Stimulated activated CD8-positive, alpha-beta memory T cell treated with anti-CD3 and anti-CD28 coated beads, Interleukin-12 subunit alpha, Interleukin-12 subunit beta, amount 100 ng/mL, for 1 hour (primary cell): ENCODE measurements around the gene ZMYND15.

ENCODE experiments used
- DNase-seq: peaks from one replicate; pipeline ENCODE4 v3.0.0-alpha.2; 2020; ENCODE audit warnings: low read depth

The ZMYND15 gene

DNA sequence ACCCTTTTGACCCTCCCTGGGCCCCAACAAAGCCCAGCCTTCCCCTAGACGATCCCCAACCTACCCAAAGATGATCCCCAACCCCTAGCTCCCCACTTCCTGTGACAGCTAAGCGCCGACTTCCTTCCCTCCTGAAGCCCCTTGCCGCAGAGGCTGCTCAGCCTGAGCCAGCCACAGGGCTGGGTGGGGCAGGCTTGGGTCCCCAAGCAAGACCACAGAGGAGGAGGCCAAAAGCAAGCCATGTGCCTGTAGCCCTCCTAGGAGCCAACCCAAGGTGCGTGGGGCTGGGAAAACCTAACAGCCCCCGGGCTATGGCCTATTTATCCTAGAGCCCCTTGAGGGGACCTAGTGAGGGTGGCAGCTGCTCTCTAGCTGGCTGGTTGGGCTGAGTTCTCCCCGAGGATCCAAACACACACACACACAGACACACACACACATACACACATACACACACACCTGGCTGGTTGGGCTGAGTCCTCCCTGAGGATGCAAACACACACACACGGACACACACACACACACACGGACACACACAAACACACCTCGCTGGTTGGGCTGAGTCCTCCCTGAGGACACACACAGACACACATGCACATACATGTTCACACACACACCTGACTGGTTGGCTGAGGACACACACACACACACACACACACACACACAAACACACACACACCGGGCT, 24.4 kb upstream of the ZMYND15 start:
- no peak for DNase-seq

DNA sequence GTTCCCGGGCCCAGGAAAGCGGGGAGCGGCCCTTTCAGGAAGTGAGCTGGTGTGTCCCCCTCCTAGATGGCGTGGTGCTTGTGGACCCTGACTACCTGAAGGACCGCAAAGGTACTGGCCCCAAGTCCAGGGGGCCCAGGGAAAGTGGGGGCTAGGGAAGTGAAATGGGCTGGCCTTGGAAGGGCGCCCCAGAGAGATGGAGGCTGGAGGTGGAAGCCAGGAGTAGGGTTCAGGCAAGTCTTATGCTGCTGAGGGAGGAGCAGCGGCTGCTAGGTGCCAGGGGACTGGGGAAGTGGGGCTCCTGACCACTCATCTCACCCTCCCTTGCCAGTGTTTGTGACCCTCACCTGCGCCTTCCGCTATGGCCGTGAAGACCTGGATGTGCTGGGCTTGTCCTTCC, 23.6 kb upstream of the ZMYND15 start:
- no peak for DNase-seq

DNA sequence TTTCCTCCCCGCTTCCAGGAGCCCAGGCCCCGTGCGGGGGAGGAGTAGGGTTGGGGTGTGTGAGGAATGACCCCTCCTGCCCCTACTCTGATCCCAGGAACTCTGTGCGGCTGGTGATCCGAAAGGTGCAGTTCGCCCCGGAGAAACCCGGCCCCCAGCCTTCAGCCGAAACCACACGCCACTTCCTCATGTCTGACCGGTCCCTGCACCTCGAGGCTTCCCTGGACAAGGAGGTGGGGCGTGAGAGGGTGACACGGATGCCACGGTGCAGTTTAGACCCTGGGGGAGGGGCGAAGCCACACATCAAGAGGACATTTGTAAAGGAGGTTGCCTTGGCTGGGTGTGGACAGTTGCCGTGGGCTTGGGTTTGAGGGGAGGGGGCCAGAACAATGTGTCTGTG, 21.8 kb upstream of the ZMYND15 start:
- DNase-seq, result no peak

DNA sequence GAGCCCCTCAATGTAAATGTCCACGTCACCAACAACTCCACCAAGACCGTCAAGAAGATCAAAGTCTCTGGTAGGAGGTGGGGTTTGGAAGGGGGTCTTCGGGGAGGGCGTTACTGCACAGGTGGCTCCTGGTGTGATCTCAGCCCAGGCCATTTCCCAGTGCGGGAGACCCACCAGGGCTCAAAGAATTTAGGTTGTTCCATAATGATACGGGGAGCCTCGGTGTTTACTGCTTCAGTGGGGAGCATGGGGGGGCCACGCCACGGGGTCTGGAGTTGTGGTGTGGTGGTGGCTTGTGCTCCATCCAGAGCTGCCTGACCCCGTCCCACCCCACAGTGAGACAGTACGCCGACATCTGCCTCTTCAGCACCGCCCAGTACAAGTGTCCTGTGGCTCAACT, 21.4 kb upstream of the ZMYND15 start:
- no peak for DNase-seq

DNA sequence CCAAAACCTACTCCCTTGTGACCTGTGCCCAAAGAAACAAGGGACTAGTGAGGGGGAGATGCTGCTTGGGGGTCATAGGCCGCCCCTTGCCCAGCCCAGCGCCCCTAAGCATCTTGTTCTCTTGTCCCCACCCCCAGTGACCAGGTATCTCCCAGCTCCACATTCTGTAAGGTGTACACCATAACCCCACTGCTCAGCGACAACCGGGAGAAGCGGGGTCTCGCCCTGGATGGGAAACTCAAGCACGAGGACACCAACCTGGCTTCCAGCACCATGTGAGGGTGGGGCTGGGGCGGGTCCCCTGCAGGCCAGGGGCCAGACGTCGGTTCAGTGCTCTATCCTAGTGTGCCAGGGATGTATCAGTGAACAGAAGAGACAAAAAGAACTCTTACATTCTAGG, 20.5 kb upstream of the ZMYND15 start:
- no peak for DNase-seq

DNA sequence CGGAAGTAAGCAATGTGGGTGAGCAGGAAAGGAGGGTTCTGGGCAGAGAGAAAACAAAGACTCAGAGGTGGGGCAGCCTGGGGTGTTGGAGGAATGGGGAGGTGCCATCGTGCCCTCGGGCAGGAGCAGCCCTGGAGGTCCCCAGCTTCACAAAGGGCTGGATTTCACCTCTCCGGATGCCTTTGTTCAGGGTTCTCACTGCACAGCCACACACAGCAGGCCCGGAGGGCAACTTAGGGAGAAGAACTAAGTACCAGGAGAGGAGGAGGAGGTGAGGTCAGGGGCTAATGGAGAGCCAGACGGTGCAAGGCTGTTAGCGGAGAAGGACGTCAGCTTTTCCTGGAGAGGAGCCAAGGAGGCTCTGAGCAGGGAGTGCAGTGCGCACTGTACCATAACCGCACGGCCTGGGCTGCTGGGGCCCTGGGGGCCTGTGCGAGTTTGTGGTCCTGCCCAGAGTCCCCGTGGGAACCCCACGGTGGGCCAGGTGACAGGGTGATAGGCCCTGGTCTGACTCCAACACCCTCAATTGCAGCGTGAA, 19.9 kb upstream of the ZMYND15 start:
- no peak for DNase-seq

DNA sequence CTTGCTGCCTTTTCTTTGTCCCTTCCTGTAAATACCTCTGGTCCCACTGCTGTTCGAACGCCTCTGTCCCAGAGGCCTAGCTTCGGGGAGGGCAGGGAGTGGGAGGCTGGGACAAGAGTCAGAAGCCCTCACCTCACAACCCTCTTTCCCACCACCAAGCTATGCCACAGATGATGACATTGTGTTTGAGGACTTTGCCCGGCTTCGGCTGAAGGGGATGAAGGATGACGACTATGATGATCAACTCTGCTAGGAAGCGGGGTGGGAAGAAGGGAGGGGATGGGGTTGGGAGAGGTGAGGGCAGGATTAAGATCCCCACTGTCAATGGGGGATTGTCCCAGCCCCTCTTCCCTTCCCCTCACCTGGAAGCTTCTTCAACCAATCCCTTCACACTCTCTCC, 18.8 kb upstream of the ZMYND15 start:
- no peak for DNase-seq

DNA sequence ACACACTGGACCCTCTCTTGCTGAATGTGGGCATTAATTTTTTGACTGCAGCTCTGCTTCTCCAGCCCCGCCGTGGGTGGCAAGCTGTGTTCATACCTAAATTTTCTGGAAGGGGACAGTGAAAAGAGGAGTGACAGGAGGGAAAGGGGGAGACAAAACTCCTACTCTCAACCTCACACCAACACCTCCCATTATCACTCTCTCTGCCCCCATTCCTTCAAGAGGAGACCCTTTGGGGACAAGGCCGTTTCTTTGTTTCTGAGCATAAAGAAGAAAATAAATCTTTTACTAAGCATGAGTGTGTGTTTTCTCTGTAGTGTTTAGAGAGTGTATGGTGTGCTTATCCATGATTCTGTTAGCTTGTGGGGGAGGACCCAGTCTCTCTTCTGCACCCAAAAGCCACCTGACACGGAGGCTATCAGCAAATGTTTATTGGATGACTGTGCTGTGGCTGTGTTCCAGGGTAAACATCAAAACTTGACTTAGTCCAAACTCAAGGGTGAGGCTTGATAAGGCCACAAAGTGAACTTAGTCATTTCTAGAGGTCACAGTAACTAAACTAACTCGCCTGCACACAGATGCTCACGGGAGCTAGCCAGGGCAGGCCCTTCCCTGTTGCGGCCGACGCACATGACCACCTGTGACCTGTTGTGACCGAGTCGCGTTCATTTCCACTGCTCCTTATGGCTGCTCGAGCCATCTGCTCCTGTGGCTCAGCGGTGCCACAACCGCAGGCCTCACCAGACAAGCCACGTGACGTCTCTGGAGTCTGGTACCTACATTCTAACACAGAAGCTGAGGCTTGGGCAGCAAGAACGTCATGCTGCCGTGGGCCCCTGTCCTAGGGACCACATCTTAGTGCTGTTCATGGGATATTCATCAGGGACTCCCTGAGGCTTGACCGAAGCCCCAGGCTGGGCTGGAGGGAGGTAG, 18.2 kb upstream of the ZMYND15 start:
- DNase-seq, result no peak

DNA sequence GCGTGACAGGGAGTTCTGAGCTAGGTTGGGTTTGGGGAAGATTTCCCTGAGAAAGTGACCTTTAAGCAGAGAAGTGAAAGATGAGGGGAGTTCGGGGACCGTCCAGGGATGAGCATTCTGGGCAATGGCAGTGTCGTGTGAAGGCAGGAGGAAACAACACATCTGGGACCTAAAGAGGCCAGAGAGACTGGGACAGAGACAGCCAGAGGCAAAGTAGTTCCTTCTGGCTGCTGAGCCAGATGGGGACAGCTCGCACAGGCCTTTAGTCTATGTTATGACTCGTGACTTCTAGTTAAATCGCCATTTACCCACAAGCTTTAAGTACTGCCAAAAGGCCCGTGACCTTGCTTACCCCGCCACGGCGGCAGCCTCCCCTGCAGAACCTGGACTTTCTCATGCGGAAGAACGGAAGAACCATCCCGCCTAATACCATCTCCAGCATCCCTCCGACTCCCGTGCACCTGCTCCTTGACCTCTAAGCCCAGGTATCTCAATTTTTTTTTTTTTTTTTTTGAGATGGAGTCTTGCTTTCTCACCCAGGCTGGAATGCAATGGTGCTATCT, 16.9 kb upstream of the ZMYND15 start:
- DNase-seq, result no peak

DNA sequence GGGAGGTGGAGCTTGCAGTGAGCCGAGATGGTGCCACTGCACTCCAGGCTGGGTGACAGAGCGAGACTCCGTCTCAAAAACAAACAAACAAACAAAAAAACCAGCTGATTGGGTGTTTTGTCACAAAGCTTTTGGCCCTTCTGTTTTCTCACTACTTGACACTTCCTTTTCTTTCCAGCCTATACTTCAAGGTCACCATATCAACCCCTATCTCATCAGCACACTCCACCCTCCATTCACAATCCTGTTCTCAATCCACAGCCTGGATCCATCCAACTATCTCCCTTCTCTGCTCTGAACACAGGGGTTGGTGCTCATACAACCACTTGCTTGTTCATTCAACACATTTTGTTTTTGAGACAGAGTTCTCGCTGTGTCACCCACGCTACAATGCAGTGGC, 15.0 kb upstream of the ZMYND15 start:
- no peak for DNase-seq

DNA sequence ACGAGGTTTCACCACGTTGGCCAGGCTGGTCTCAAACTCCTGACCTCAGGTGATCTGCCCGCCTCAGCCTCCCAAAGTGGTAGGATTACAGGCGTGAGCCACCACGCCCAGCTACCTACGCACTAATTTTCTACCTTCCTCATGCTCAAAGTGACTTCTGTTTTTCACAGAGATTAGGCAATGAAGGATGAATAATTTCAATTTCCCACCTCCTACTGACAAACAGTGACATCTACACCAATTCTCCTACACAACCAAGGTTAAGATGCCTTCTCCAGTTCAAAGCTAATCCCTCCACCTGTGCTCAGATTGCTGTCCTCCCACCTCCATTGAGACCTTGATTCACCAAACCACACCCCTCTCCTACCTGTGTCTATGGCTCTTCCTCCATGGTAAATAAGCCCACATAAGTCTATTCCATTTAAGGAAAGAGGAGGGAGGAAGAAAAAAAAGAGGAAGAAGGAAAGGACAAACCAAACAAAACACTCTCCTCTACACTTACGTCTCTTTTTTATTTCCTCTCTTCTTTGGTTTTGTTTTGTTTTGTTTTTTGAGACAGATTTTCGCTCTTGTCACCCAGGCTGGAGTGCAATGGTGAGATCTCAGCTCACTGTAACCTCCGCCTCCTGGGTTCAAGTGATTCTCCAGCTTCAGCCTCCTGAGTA, 13.9 kb upstream of the ZMYND15 start:
- DNase-seq, result no peak

DNA sequence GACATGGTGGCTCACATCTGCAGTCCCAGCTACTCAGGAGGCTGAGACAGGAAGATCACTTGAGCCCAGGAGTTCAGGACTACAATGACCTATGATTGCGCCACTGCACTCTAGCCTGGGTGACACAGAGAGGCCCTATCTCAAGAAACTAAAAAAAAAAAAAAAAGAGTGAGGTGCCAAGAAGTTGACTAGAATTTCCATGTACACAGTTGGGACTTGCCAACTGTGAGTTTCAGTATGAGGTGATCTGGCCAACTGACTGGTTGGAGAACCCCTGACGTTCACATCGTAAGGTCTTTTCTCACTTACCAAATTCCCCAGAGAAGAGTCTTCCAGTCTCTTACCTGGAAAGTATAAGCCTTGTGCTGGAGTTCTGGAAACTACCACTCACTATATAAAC, 11.5 kb upstream of the ZMYND15 start:
- DNase-seq, result no peak

DNA sequence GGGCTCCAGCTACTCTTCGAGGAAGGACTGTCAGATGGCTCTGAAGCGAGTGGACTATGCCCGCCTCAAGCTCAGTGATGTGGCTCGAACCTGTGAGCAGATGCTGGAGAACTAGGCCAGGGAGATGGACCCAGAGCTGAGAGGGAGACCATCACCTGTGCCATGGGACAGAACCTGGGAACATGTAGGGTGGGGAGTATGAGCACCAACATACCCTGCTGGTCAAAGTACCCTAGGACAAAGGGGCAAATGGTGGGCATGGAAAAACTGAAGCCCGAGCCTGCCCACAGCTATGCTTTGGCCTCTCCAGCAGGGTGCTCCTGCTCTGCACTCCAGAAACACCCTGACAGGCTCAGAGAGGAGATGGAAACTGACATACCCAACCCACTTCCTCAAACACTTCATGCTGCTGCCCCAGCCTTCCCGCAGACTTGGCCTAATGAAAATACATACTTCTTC, 6.5 kb upstream of the ZMYND15 start:
- no peak for DNase-seq

DNA sequence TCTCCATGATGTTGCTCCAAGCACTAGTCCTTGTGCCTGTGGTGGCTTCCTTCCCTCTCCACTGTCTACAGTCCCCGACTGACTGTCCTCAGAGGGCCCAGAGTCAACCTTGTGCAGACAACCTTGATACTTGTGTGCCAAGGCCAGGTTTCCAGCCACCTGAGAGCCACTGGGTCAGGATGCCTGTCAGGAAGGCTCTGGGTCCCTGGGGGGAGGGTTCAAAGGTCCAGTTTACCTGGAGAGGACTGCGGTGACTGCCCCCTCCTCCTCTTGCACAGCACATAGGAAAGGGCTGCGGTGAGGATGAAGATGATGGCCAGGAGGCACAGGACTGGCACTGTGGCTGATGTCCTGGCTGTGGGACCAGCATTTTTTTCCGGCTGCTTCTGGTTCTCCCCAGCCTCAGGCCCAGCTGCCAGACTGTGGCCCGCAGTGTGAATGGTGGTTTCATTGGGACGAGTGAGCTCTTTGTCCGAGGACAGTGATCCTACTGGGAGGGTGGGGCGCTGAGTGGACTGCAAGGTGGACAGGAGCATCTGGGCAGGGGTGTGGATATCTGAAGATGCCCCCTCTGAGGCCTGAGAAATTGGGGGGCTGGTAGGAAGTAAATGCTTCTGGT, 4.7 kb upstream of the ZMYND15 start:
- DNase-seq, result no peak

DNA sequence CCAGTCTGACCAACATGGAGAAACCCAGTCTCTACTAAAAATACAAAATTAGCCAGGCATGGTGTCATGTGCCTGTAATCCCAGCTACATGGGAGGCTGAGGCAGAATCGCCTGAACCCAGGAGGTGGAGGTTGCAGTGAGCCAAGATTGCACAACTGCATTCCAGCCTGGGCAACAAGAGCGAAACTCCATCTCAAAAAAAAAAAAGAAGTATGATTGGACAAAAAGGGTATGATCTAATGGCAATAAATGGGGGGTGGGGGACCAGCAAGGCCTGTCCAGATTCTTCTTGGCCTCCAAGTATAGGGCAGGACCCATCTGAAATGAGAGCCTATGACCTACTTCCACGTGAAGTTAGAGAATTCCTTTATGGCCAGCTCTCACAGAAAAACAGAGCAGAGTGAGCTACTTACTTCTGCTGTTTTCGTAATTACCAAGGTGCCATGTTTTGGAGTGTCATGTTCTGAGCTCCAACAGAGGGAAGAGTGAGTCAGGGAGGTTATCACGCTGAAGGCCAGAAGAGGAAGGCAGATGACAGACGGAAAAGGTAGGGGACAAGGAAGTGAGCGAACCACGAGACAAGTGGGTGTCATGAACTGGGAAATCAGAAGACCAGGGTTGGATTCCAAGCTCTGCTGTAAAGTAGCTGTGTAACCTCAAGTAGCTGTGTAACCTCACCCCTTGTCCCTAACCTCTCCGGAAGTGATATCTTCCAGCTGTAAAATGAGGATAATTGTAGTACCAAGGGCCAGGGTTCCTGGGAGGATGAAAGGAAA, 3.6 kb upstream of the ZMYND15 start:
- no peak for DNase-seq

DNA sequence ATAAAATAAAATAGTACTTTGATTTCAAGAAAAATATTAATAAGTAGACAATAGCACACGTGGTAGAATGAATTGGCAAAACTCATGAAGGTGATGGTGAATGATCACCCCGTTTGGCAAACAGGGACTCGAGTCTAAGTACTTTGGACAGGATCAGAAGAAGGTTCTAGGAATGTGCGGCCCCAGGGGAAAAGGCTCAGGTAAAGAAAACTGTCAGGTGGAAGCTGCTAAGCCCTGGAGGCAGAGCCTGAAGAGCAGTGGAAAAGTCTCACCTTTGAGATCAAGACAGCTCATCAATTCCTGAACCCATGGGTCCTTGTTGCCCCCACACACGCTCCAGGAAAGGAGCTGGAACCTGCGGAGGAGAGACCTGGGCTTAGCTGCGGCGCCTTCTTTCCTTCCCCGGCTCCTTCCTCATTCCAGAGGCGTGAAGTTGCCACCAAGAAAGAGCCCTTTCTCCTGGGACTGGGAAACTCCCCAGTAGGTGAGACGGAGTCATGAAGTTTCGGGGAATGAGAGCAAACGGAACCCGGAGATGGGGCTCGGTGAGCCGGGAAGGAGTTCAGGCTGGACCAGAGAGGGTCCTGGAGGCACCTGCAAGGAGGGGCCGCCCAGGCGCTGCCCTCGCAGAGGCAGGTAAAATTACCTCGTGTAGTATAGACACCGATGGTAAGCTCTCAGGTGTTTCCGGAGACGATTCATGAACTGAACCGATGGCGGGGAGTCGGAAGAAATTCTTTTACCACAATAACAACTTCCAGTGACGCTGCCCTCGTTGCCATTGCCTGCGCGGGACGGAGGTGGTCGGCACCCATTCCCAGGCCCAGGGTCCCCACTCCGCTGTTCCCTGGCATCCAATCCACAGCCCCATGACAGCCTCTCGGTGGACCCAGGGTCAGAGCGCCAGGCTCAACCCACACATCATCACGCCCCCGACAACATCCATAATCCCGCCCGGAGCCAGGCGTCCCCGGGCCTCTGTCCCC, 1.2 kb upstream of the ZMYND15 start:
- no peak for DNase-seq

DNA sequence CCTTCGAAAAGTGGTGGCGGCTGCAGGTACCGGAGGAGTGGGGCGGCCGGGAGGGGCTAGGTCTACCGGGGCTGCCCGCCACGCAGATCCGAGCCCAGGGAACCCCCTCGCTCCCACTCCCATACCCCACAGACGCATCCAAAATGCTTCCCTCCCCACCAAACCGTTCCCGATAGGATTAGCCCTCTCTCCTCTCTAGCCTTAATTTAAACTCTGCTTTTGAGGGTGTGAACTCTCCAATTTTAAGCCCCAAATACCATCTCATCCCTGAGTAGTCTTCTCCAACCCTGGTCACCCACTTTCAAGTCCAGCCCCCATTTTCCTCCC, 355 bp downstream of the ZMYND15 start:
- DNase-seq, result no peak

DNA sequence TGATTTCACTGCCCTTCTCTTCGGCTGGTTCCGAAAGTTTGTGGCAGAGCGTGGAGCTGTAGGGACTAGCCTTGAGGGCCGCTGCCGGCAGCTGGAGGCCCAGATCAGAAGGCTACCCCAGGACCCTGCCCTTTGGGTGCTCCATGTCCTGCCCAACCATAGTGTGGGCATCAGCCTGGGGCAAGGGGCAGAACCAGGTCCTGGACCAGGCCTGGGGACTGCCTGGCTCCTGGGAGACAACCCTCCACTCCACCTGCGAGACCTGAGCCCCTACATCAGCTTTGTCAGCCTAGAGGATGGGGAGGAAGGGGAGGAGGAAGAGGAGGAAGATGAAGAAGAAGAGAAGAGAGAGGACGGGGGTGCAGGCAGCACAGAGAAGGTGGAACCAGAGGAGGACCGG, 951 bp downstream of the ZMYND15 start:
- no peak for DNase-seq

DNA sequence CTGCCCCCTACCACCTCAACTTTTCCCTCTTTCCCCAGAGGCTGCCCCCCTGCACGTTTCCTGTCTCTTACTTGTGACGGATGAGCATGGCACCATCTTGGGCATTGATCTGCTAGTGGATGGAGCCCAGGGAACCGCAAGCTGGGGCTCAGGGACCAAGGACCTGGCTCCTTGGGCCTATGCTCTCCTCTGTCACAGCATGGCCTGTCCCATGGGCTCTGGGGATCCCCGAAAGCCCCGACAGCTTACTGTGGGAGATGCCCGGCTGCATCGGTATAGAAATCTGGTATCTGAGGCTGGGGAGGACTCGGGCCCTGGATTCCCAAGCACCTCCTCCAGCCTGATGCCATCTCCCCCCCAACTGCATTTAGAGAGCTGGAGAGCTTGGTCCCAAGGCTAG, 1.9 kb downstream of the ZMYND15 start:
- DNase-seq, result no peak

DNA sequence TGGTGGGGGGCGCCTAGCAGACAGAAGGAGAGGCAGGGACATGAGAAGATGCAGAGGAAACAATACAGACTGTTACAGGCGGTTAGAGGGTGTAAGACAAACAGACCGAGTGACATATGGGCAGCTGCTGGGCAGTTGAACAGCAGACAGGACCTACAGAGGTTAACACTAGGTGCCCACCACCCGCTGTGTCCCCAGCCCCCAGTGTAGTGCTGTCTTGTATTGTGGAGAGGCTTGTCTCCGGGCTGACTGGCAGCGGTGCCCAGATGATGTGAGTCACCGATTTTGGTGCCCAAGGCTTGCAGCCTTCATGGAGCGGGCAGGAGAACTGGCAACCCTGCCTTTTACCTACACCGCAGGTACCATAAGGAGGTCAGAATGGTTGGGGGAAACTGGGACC, 2.5 kb downstream of the ZMYND15 start:
- no peak for DNase-seq
